AG09309 (cell line): Measurements from ENCODE around the gene CHKA.

Experiments
- DNase-seq: peaks from one replicate; pipeline ENCODE4 v3.0.0-alpha.2; 2010; ENCODE audit warnings: low read depth
- H3K4me3 ChIP-seq: 2 replicates; pipeline ENCODE4 v1.5.1; 2011; ENCODE audit warnings: mild to moderate bottlenecking, low read depth, low read length, moderate library complexity; ENCODE audit not compliant: control insufficient read depth
- TF ChIP-seq, protein P1 (sequence below): IDR thresholded peaks from 2 replicates; pipeline ENCODE4 v1.5.1; 2011; ENCODE audit warnings: mild to moderate bottlenecking, low read depth, low read length, inconsistent platforms; ENCODE audit not compliant: insufficient read depth, control insufficient read depth; ENCODE audit errors: missing control alignments

The CHKA gene

DNA sequence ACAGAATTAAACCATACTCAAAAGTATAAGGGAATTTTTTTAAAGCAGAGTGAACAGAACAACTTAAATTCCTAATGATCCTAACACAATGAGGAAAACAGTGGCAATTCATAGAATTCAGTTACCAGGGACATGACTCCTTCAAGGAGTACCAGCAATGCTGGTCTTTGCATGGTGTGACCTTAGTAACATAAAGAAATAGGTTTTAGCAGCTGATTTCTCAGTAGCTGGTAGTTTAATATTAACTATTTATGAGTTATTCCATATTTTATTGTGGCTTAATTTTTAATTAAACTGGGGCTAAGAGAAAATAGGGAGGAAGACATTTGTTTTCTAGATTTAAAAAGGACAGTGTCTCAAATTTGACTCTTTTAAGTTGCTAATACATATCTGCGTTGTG lies 30.9 kb downstream of the CHKA start:
- no peak for DNase-seq
- H3K4me3 ChIP-seq = no peak overlapping the region
- TF ChIP-seq, protein P1, sequence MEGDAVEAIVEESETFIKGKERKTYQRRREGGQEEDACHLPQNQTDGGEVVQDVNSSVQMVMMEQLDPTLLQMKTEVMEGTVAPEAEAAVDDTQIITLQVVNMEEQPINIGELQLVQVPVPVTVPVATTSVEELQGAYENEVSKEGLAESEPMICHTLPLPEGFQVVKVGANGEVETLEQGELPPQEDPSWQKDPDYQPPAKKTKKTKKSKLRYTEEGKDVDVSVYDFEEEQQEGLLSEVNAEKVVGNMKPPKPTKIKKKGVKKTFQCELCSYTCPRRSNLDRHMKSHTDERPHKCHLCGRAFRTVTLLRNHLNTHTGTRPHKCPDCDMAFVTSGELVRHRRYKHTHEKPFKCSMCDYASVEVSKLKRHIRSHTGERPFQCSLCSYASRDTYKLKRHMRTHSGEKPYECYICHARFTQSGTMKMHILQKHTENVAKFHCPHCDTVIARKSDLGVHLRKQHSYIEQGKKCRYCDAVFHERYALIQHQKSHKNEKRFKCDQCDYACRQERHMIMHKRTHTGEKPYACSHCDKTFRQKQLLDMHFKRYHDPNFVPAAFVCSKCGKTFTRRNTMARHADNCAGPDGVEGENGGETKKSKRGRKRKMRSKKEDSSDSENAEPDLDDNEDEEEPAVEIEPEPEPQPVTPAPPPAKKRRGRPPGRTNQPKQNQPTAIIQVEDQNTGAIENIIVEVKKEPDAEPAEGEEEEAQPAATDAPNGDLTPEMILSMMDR = no peak

DNA sequence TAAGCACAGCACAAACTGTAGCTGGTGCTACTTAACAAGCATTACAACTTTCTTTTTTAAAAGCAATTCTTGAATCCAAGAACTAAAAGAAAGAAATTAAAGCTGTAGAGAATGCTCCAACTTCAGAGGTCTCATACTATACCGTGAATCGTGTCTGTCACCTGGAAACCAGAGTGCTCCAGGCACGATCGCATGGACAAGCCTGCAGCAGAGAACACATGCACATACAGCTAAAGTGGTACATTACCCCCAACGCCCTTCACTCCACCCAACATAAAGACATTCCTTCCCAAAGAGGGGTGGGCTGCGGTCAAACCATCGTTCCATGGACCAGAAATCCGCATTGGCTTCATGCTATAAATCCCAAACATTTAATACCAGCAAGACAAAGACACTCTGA lies 31.5 kb downstream of the CHKA start:
- DNase-seq = no peak
- TF ChIP-seq, protein P1 = no peak
- no peak overlapping the region for H3K4me3 ChIP-seq

DNA sequence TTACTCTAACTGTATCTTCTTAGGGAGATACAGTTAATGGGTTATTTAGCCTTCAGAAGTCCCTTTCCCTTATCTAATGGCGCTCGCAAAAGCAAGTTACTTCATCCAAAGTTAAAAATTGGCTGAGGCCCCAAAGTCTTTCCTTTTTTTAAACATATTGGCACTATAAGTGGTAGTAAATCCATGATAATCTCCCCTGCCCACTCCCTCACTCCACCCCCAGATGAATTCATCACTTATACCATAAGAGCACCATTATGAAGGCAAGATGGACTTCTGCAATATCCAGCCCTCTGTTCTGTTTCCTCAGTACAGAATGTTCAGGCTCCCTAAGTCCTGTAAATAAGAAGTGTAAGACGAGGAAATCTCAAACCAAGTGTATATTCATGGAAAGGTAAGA lies 37.7 kb downstream of the CHKA start:
- TF ChIP-seq, protein P1 = no peak
- H3K4me3 ChIP-seq = no peak overlapping the region
- DNase-seq = no peak

DNA sequence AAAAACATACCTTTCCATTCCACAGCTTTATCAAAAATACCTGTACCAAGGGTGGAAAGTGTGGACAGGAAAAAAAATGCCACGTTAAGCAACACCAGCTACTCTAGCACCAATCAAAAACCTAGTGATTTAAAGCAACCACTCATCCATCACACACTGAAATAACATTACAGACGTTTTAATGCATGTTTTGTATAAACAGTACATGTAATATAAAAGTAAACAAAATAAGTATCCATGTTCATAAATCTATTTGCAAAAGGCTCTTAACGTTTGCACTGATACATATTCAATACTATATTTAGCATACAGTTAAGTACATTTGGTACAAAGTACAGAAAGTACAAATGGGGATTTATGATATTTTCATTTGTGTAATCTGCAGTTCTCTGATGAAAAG lies 38.7 kb downstream of the CHKA start:
- DNase-seq = no peak
- H3K4me3 ChIP-seq = no peak overlapping the region
- TF ChIP-seq, protein P1 = no peak

DNA sequence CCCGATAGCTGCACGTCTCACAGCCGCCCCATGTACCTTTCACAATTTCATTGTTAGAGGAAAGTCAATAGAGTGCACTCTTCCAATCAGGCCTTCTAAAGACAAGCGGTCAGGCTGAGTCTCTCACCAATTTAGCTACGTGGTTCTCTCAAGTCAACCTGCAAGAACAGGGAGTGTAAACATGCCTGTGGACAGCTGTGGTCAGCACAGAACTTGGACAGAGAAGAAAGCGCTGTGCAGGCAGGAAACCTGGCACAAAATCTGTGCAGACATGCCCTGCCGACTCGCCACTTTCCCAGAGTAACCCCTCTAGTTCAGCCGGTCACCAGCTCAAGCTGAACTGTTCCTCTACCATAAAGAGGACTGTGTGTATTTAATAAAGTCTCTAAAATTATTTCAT lies 39.5 kb downstream of the CHKA start:
- no peak overlapping the region for H3K4me3 ChIP-seq
- TF ChIP-seq, protein P1 = no peak
- no peak for DNase-seq

DNA sequence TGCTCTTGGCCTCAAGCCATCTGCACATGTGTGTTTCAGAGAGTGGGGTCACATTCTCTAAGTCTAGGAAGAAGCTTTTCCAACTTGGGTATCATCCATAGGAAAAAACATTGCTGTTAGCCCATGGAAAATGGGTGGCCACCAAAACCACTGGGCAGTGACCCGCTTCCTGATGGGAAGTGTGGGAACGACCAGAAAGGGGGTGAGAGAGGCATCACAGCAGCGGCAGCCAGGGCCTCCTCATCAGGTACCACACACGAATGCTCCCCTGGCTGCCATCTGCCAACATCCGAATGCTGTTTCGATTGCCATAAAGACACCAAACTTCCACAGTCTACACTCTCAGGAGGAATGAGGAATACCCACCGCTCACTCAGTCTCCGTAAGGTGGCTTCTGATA lies 40.3 kb downstream of the CHKA start:
- no peak overlapping the region for H3K4me3 ChIP-seq
- TF ChIP-seq, protein P1 = no peak
- DNase-seq = no peak

DNA sequence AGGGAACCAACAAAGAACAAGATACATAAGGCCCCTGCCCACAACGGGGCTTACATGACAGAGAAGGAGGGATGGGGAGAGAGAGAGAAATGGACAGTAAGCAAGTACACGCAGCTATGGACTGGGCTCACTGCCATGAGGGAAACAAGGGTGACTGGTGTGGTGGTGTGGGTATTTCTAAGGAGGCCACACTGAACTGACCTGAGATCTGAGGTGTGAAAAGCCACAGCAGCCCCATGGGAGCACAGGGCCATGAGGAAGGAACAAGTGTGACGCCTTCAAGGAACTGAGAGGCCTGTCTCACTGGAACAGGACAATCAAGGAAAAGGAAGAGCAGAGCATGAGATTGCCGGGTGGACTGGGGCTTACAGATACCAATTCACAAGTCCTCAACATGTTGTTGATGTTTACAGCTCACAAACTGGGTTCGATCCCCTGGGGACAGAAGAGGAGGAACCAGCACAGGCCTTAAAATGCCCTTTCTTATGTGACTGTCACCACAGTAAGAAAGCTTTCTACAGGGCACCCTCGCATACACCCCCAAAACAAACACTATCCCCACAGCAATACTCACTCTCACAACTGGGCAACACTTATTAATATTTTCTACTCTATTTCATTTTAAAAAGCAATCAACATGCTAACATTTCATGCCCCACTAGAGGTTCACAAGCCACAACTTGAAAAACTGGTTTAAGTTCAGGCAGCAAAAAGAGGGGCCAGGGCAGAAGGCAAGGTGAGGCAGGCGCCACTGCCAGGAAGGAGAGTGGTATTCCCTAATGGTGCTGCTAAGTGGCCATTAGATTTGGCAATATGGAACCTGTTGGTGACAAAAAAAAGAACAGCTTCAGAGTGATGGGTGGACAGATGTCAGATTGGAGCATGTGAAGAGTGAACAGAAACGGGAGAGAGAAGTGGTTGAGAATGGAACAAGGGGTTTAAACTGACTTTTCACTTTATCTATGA lies 43.3 kb downstream of the CHKA start:
- no peak overlapping the region for H3K4me3 ChIP-seq
- DNase-seq = no peak
- TF ChIP-seq, protein P1 = no peak
